ENCODE data around the gene MS4A10. TPM values are rescaled to one million over a fixed set of nuclear protein-coding genes. Genes with fewer than 3 reads are reported as not detected.

MS4A10 gene
- total RNA-seq, 1 donor from 2014 or later: not detected

DNA sequence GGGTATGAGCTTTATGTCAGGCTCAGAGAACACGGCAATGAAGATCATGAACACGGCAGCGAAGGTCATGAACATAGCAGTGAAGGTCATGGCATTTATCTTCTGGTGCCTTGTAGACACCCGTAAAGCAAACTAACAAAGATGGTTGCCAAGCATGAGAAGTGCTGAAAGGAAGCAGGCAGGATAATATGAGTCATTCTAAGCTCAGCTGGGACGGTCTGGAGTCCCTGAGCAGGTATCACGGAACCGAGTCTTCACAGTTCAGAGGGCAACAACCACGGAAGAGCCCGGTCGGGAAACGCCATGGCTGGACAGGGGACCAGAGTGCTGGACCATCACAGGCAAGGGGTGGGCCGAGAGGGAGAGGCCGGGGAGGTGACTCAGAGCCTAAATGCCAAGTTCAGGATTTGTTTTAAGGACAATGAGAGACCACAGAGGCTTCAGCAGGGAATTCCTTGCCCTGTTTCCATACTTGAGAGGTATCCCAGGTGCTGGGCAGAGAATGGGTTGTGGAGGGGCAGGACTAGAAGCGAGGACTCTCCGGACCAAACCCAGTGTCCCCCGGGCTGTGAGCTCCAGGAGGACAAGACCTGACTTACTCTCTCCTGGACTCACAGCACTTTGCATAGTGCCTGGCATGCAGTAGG, 13.1 kb upstream of the MS4A10 start:
- H3K4me3 ChIP-seq (ENCODE audit: low read depth, low read length): no peak overlapping the region
- TF ChIP-seq, protein P1, sequence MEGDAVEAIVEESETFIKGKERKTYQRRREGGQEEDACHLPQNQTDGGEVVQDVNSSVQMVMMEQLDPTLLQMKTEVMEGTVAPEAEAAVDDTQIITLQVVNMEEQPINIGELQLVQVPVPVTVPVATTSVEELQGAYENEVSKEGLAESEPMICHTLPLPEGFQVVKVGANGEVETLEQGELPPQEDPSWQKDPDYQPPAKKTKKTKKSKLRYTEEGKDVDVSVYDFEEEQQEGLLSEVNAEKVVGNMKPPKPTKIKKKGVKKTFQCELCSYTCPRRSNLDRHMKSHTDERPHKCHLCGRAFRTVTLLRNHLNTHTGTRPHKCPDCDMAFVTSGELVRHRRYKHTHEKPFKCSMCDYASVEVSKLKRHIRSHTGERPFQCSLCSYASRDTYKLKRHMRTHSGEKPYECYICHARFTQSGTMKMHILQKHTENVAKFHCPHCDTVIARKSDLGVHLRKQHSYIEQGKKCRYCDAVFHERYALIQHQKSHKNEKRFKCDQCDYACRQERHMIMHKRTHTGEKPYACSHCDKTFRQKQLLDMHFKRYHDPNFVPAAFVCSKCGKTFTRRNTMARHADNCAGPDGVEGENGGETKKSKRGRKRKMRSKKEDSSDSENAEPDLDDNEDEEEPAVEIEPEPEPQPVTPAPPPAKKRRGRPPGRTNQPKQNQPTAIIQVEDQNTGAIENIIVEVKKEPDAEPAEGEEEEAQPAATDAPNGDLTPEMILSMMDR (conservative IDR thresholded peaks at IDR 0.05; ENCODE audit: low read depth, low read length): no peak
- no peak for DNase-seq (ENCODE audit: low read depth)

GRCh38 chr11:60772666-60773065, 12.5 kb upstream of the MS4A10 start:
- TF ChIP-seq, protein P1 (conservative IDR thresholded peaks at IDR 0.05; ENCODE audit: low read depth, low read length): no peak
- H3K4me3 ChIP-seq (ENCODE audit: low read depth, low read length): no peak overlapping the region
- DNase-seq (ENCODE audit: low read depth): no peak

GRCh38 chr11:60774726-60775125, 10.4 kb upstream of the MS4A10 start:
- no peak for DNase-seq (ENCODE audit: low read depth)
- H3K4me3 ChIP-seq (ENCODE audit: low read depth, low read length): no peak overlapping the region
- TF ChIP-seq, protein P1 (conservative IDR thresholded peaks at IDR 0.05; ENCODE audit: low read depth, low read length): no peak

- DNase-seq (ENCODE audit: low read depth): peak; percentile 50
- TF ChIP-seq, protein P1 (conservative IDR thresholded peaks at IDR 0.05; ENCODE audit: low read depth, low read length): peak; percentile 90
- H3K4me3 ChIP-seq (ENCODE audit: low read depth, low read length): no peak overlapping the region
These were observed 9.6 kb upstream of the MS4A10 start for GRCh38 chr11:60775420-60775961.

GRCh38 chr11:60776167-60776566, 9.0 kb upstream of the MS4A10 start:
- TF ChIP-seq, protein P1 (conservative IDR thresholded peaks at IDR 0.05; ENCODE audit: low read depth, low read length): no peak
- DNase-seq (ENCODE audit: low read depth): no peak
- no peak overlapping the region for H3K4me3 ChIP-seq (ENCODE audit: low read depth, low read length)

DNA sequence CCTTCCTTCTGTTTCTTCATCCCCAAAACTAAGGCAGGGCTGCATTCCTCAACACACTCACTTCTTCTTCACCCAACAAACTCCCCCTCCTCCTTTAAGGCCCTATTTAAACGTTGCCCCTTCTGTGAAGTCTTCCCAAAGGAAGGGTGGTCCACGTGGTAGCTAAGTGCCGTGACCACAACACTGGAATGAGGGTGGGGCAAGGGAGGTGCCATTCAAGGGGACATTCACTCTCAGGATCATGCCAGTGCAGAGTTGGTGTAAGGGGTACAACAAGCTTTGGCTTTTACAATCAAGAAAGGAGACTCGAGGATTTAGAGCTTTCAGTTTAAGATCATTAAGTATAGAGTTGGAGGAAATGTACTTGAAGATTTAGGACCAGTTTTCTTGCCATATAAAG, 8.0 kb upstream of the MS4A10 start:
- TF ChIP-seq, protein P1 (conservative IDR thresholded peaks at IDR 0.05; ENCODE audit: low read depth, low read length): no peak
- H3K4me3 ChIP-seq (ENCODE audit: low read depth, low read length): no peak overlapping the region
- DNase-seq (ENCODE audit: low read depth): no peak

GRCh38 chr11:60777572-60777971, 7.6 kb upstream of the MS4A10 start:
- no peak for DNase-seq (ENCODE audit: low read depth)
- TF ChIP-seq, protein P1 (conservative IDR thresholded peaks at IDR 0.05; ENCODE audit: low read depth, low read length): no peak
- no peak overlapping the region for H3K4me3 ChIP-seq (ENCODE audit: low read depth, low read length)

All from epithelial cell of proximal tubule (primary cell).